Sigmoid colon (tissue), 7 donors: Measurements from ENCODE around the gene TEX13B. TPM values are rescaled to one million over a fixed set of nuclear protein-coding genes. Genes with fewer than 3 reads are reported as not detected.
"Not testable (repeated sequence)": the region's sequence is repeated elsewhere in the genome, so short reads cannot be mapped to it uniquely, and the experiment has no call there.

Experiments
- DNase-seq: peaks from one replicate; pipeline ENCODE4 v3.0.0-alpha.2; 2019
- H3K27ac ChIP-seq, 4 donors: fragments of 200-600 bp; sonication (generic); one replicate each; pipeline ENCODE4 v1.5.1; 2016 to 2019; ENCODE audit warnings: mild to moderate bottlenecking in 1 of 4
- H3K27me3 ChIP-seq, 3 donors: fragments of 200-600 bp; sonication (generic); one replicate each; pipeline ENCODE4 v1.5.1; 2019; ENCODE audit warnings: mild to moderate bottlenecking in 1 of 3
- H3K36me3 ChIP-seq, 4 donors: fragments of 200-600 bp; sonication (generic); one replicate each; pipeline ENCODE4 v1.5.1; 2016 to 2019
- H3K4me1 ChIP-seq, 4 donors: fragments of 200-600 bp; sonication (generic); one replicate each; pipeline ENCODE4 v1.5.1; 2017 to 2019
- H3K4me3 ChIP-seq, 4 donors: fragments of 200-600 bp; sonication (generic); one replicate each; pipeline ENCODE4 v1.5.1; 2017 to 2019; ENCODE audit warnings: mild to moderate bottlenecking in 2 of 4, moderate library complexity in 1 of 4
- H3K9me3 ChIP-seq, 4 donors: fragments of 200-600 bp in 3 of 4; sonication (generic) in 3 of 4; one replicate each; pipeline versions ENCODE4 v1.5.1 to v1.6.1; 2013 to 2019
- CTCF ChIP-seq, 4 experiments: fragments of 450-650 bp in 3 of 4; fragments of 200-600 bp in 1 of 4; IDR thresholded peaks; one replicate each; pipeline ENCODE4 v1.5.1; 2016 to 2019; ENCODE audit warnings: antibody characterized with exemption in 4 of 4, mild to moderate bottlenecking in 3 of 4, moderate library complexity in 2 of 4
- EP300 ChIP-seq, 4 donors: sonication (generic); formaldehyde crosslinking; IDR thresholded peaks; one replicate each; pipeline ENCODE4 v1.6.1; 2017; ENCODE audit warnings: antibody characterized with exemption in 4 of 4
- POLR2A ChIP-seq, 2 donors: fragments of 450-650 bp; IDR thresholded peaks; one replicate each; pipeline ENCODE4 v1.6.1; 2016; ENCODE audit warnings: antibody characterized with exemption in 2 of 2, mild to moderate bottlenecking in 2 of 2, moderate library complexity in 2 of 2
- POLR2AphosphoS5 ChIP-seq, 4 donors: sonication (generic); formaldehyde crosslinking; IDR thresholded peaks; one replicate each; pipeline ENCODE4 v1.6.1; 2017; ENCODE audit warnings: antibody characterized with exemption in 4 of 4
- WGBS, 2 donors: extraction: QIAGEN DNeasy Blood & Tissue Kit; methylation state at CpG; one replicate each; pipeline ENCODE4 v1.1.7; 2013; 5-methylcytosine and 5-hydroxymethylcytosine counted together
- intact Hi-C: fragments of 100-400 bp; cut with DNase I; formaldehyde crosslinking; loops from one replicate; pipeline ENCODE4 v1.15.1; 2023
- polyA plus RNA-seq, 3 donors: library from polyadenylated mRNA; stranded (reverse); fragments of 200-250 nt; gene quantifications; one replicate each; pipeline ENCODE4 v1.2.3, GENCODE V29; 2013
- total RNA-seq, 4 donors: library from RNA; depleted of rRNA; stranded (reverse); fragments of >200 nt; gene quantifications; one replicate each; pipeline ENCODE4 v1.1.0, GENCODE V29; 2016
- donor health status: healthy with polysubstance abuse.
- donor health status: Bipolar disorder and iron deficiency.
- donor health status: healthy.

TEX13B gene
- total and polyA plus RNA-seq, 7 donors: not detected

- H3K36me3 ChIP-seq: no peaks in the 10 kb centered on the region
- H3K4me3 ChIP-seq: no peak overlapping the region
- no peaks in the 10 kb centered on the region for H3K27me3 ChIP-seq
- H3K4me1 ChIP-seq: no peaks in the 10 kb centered on the region
- WGBS, 2 donors: 43 to 56% methylated on average over 3 of the region's 3 CpGs
- TF ChIP-seq POLR2A (IDR thresholded peaks at IDR 0.05): no peak
- peak in 2 of 4 experiments; percentile 6 to 27 for TF ChIP-seq CTCF (IDR thresholded peaks at IDR 0.05)
- H3K9me3 ChIP-seq: no peaks in the 10 kb centered on the region
- no peak overlapping the region for H3K27ac ChIP-seq
- DNase-seq: no peak
- intact Hi-C loops: no loop called here
Observed at GRCh38 chrX:107978707-107979307, 3.4 kb downstream of the TEX13B start.

DNA sequence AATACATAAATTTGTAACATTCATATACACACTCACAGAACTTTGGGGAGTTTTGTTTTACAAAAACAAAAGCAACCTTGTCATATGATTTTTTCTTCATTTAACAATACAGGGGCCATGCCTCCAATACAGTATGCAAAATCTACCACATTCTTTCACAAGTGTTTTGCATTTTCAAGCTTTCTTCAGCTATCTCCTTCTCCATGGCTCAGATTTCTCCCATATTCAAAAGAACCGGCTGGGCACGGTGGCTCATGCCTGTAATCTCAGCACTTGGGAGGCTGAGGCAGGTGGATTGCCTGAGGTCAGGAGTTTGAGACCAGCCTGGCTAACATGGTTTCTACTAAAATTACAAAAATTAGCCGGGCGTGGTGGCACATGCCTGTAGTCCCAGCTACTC lies 4.1 kb downstream of the TEX13B start:
- intact Hi-C loops: no loop called here
- H3K27ac ChIP-seq: no peak overlapping the region

GRCh38 chrX:107971636-107972035 lies 10.5 kb downstream of the TEX13B start:
- 93% methylated on average over 3 of the region's 3 CpGs for WGBS, 2 donors
- Histone ChIP-seq H3K36me3 (no peaks in the 10 kb centered on the region), H3K9me3 (no peaks in the 10 kb centered on the region), H3K4me3 (no peak overlapping the region), H3K27ac (no peak overlapping the region), H3K27me3 (no peaks in the 10 kb centered on the region), H3K4me1 (no peaks in the 10 kb centered on the region)
- TF ChIP-seq POLR2AphosphoS5 (IDR thresholded peaks at IDR 0.05) (no peak), POLR2A (IDR thresholded peaks at IDR 0.05) (no peak), CTCF (IDR thresholded peaks at IDR 0.05) (no peak), EP300 (IDR thresholded peaks at IDR 0.05) (no peak)
- DNase-seq: no peak
- intact Hi-C loops: no loop called here

More for the DNA sequence above, 4.1 kb downstream of the TEX13B start:
- Histone ChIP-seq H3K9me3 (no peaks in the 10 kb centered on the region), H3K4me1 (no peaks in the 10 kb centered on the region), H3K36me3 (no peaks in the 10 kb centered on the region), H3K27me3 (no peaks in the 10 kb centered on the region), H3K4me3 (no peak overlapping the region)
- no peak for TF ChIP-seq POLR2AphosphoS5 (IDR thresholded peaks at IDR 0.05)
- no peak for TF ChIP-seq POLR2A (IDR thresholded peaks at IDR 0.05)
- no peak for TF ChIP-seq EP300 (IDR thresholded peaks at IDR 0.05)
- TF ChIP-seq CTCF (IDR thresholded peaks at IDR 0.05): no peak
- WGBS, 2 donors: 82 to 93% methylated on average over 4 of the region's 4 CpGs
- DNase-seq: no peak

GRCh38 chrX:107970073-107970472 lies 12.1 kb downstream of the TEX13B start:
- no peaks in the 10 kb centered on the region for H3K4me1 ChIP-seq
- H3K4me3 ChIP-seq: no peak overlapping the region
- no peak overlapping the region for H3K27ac ChIP-seq
- WGBS, 2 donors: 58 to 71% methylated on average over 2 of the region's 2 CpGs
- no peaks in the 10 kb centered on the region for H3K36me3 ChIP-seq
- no peaks in the 10 kb centered on the region for H3K9me3 ChIP-seq
- DNase-seq: no peak
- intact Hi-C loops: no loop called here
- no peaks in the 10 kb centered on the region for H3K27me3 ChIP-seq
- TF ChIP-seq EP300 (IDR thresholded peaks at IDR 0.05) (no peak), POLR2AphosphoS5 (IDR thresholded peaks at IDR 0.05) (no peak), POLR2A (IDR thresholded peaks at IDR 0.05) (no peak), CTCF (IDR thresholded peaks at IDR 0.05) (no peak)

- TF ChIP-seq POLR2A (IDR thresholded peaks at IDR 0.05) (no peak), POLR2AphosphoS5 (IDR thresholded peaks at IDR 0.05) (no peak), EP300 (IDR thresholded peaks at IDR 0.05) (no peak), CTCF (IDR thresholded peaks at IDR 0.05) (no peak)
- DNase-seq: no peak
- Histone ChIP-seq H3K4me3 (no peak overlapping the region), H3K27me3 (no peaks in the 10 kb centered on the region), H3K27ac (no peak overlapping the region), H3K4me1 (no peaks in the 10 kb centered on the region), H3K9me3 (no peaks in the 10 kb centered on the region), H3K36me3 (no peaks in the 10 kb centered on the region)
- 79 to 91% methylated on average over 5 of the region's 5 CpGs for WGBS, 2 donors
- intact Hi-C loops: no loop called here
Observed at GRCh38 chrX:107968623-107969022, 13.5 kb downstream of the TEX13B start.

GRCh38 chrX:107955337-107955736 lies 26.8 kb downstream of the TEX13B start:
- H3K4me3 ChIP-seq, H3K27ac ChIP-seq, H3K9me3 ChIP-seq, H3K36me3 ChIP-seq, DNase-seq, H3K27me3 ChIP-seq, H3K4me1 ChIP-seq, intact Hi-C loops: not testable (repeated sequence)
